Measurements from ENCODE around the gene TSPO.

- TF ChIP-seq CTCF (IDR thresholded peaks at IDR 0.05; ENCODE audit: poor library complexity) (no peak), EZH2 (IDR thresholded peaks at IDR 0.05; ENCODE audit: borderline replicate concordance) (no peak), EZH2phosphoT487 (IDR thresholded peaks at IDR 0.05; ENCODE audit: low read depth, severe bottlenecking, unreplicated experiment) (no peak)
Measured at GRCh38 chr22:43179146-43179910, 28.0 kb downstream of the TSPO start.
